HG02981 (cell line): ENCODE measurements around the gene RXRA.

Source experiments
- ATAC-seq: cut with Tn5 transposase; IDR thresholded peaks from one replicate; pipeline ENCODE4 v1.9.1; 2021; ENCODE audit warnings: mild to moderate bottlenecking, moderate library complexity; ENCODE audit not compliant: unreplicated experiment

RXRA gene

GRCh38 chr9:134395737-134396257 is 69.5 kb downstream of the RXRA start:
- no peak for ATAC-seq

- no peak for ATAC-seq
Observed at GRCh38 chr9:134396258-134396742, 70.0 kb downstream of the RXRA start.

- no peak for ATAC-seq
Observed at GRCh38 chr9:134396825-134397224, 70.6 kb downstream of the RXRA start.

GRCh38 chr9:134398756-134399155 is 72.5 kb downstream of the RXRA start:
- ATAC-seq: no peak

- no peak for ATAC-seq
Observed at GRCh38 chr9:134399435-134400056, 73.3 kb downstream of the RXRA start.

GRCh38 chr9:134400283-134400682 is 74.0 kb downstream of the RXRA start:
- ATAC-seq: no peak

GRCh38 chr9:134401391-134401790 is 75.1 kb downstream of the RXRA start:
- no peak for ATAC-seq

GRCh38 chr9:134402182-134402581 is 75.9 kb downstream of the RXRA start:
- no peak for ATAC-seq

- no peak for ATAC-seq
Observed at GRCh38 chr9:134403292-134403681, 77.0 kb downstream of the RXRA start.

- no peak for ATAC-seq
Observed at GRCh38 chr9:134403682-134404301, 77.5 kb downstream of the RXRA start.

- no peak for ATAC-seq
Observed at GRCh38 chr9:134404376-134405358, 78.4 kb downstream of the RXRA start.

- no peak for ATAC-seq
Observed at GRCh38 chr9:134405527-134405926, 79.3 kb downstream of the RXRA start.

- ATAC-seq: no peak
Observed at GRCh38 chr9:134406366-134407120, 80.3 kb downstream of the RXRA start.

GRCh38 chr9:134407121-134407779 is 81.0 kb downstream of the RXRA start:
- peak; percentile 66 for ATAC-seq

- no peak for ATAC-seq
Observed at GRCh38 chr9:134408389-134408788, 82.1 kb downstream of the RXRA start.

- ATAC-seq: no peak
Observed at GRCh38 chr9:134408939-134409737, 82.9 kb downstream of the RXRA start.

- no peak for ATAC-seq
Observed at GRCh38 chr9:134410071-134410834, 84.0 kb downstream of the RXRA start.

GRCh38 chr9:134410835-134411217 is 84.6 kb downstream of the RXRA start:
- no peak for ATAC-seq
